K562 (cell line): ENCODE measurements around the gene PET100. TPM values are rescaled to one million over a fixed set of nuclear protein-coding genes. Genes with fewer than 3 reads are reported as not detected.

ENCODE experiments used
- BDP1 ChIP-seq: IDR thresholded peaks from 3 replicates; pipeline ENCODE4 v1.6.1; 2011; ENCODE audit not compliant: insufficient read length, insufficient read depth
- FOXJ2 ChIP-seq: fragments of 200-800 bp; sonication (Bioruptor generic); IDR thresholded peaks from 2 replicates; pipeline ENCODE4 v1.6.1; 2016; ENCODE audit warnings: missing genetic modification characterization, missing compliant biosample characterization
- GABPB2 ChIP-seq: fragments of 250-450 bp; sonication (Bioruptor Pico); conservative IDR thresholded peaks from 2 replicates; pipeline ENCODE4 v1.5.1; 2021; ENCODE audit warnings: mild to moderate bottlenecking
- GATA2 ChIP-seq: sonication (generic); formaldehyde crosslinking; IDR thresholded peaks from 2 replicates; pipeline ENCODE4 v1.4.0; 2020; ENCODE audit warnings: mild to moderate bottlenecking, missing genetic modification reagents
- HDAC3 ChIP-seq: fragments of 450-650 bp; IDR thresholded peaks from 2 replicates; pipeline ENCODE4 v1.6.1; 2018; ENCODE audit warnings: borderline replicate concordance, mild to moderate bottlenecking, moderate library complexity; ENCODE audit not compliant: partially characterized antibody
- HNRNPH1 ChIP-seq: fragments of 200-400 bp; formaldehyde crosslinking; optimal IDR thresholded peaks from 2 replicates; pipeline ENCODE3; 2017; ENCODE audit warnings: low read depth, mild to moderate bottlenecking, low read length, moderate library complexity
- KAT2B ChIP-seq: IDR thresholded peaks from one replicate; pipeline ENCODE4 v1.6.1; 2012; ENCODE audit warnings: low read depth, mild to moderate bottlenecking, control low read depth, inconsistent platforms, low read length, moderate library complexity
- PML ChIP-seq: IDR thresholded peaks from 2 replicates; pipeline ENCODE4 v1.6.1; 2012; ENCODE audit warnings: low read length, inconsistent platforms
- POLR2AphosphoS5 ChIP-seq: IDR thresholded peaks from 2 replicates; pipeline ENCODE4 v1.6.1; 2011; ENCODE audit warnings: mild to moderate bottlenecking, low read depth, low read length, moderate library complexity; ENCODE audit not compliant: control insufficient read depth, insufficient read depth
- PTBP1 ChIP-seq: fragments of 200-400 bp; formaldehyde crosslinking; IDR thresholded peaks from 2 replicates; pipeline ENCODE4 v1.6.1; 2017; ENCODE audit warnings: low read depth, low read length
- SP1 ChIP-seq: sonication (generic); formaldehyde crosslinking; IDR thresholded peaks from 2 replicates; pipeline ENCODE4 v1.8.1; 2022; ENCODE audit warnings: mild to moderate bottlenecking, missing genetic modification reagents
- ZBTB8A ChIP-seq: fragments of 450-650 bp; IDR thresholded peaks from 2 replicates; pipeline ENCODE4 v1.6.1; 2018; ENCODE audit warnings: mild to moderate bottlenecking, moderate library complexity; ENCODE audit not compliant: partially characterized antibody
- ZKSCAN8 ChIP-seq: fragments of 200-800 bp; sonication (Bioruptor generic); IDR thresholded peaks from 2 replicates; pipeline ENCODE4 v1.6.1; 2016; ENCODE audit warnings: missing genetic modification characterization, missing compliant biosample characterization
- polyA plus RNA-seq, 8 experiments: library from polyadenylated mRNA; depleted of rRNA in 4 of 8; stranded (reverse) in 5 of 8; unstranded in 3 of 8; fragments of >200 nt; fragmentation: Nextera tagmentation in 2 of 8; fragmentation: Illumina TruSeq in 1 of 8; extraction: Ambion mirVana in 2 of 8; extraction: Trizol in 1 of 8; gene quantifications; 2 replicates each; pipeline versions ENCODE4 v1.2.1 to v1.2.3, GENCODE V29; 2011 to 2014; ENCODE audit warnings: inconsistent platforms in 1 of 8, missing spikeins in 1 of 8
- total RNA-seq, 7 experiments: library from RNA; depleted of rRNA in 6 of 7; stranded (reverse); fragments of >200 nt in 6 of 7; fragmentation: Illumina TruSeq in 2 of 7; extraction: Trizol in 2 of 7; gene quantifications; 2 replicates each; pipeline versions ENCODE4 v1.2.1 to v1.2.3, GENCODE V29; 2011 to 2021; ENCODE audit warnings: low replicate concordance in 1 of 7
- TF ChIP-seq, protein P1 (sequence below): fragments of 250-450 bp; sonication (Bioruptor Pico); IDR thresholded peaks from 2 replicates; pipeline ENCODE4 v1.4.0; 2020; ENCODE audit warnings: mild to moderate bottlenecking, moderate library complexity
- TF ChIP-seq, protein P2 (sequence below): IDR thresholded peaks from 2 replicates; pipeline ENCODE4 v1.6.1; 2012; ENCODE audit warnings: low read depth, low read length, improper control_type of control experiment, borderline replicate concordance
- TF ChIP-seq, protein P3 (sequence below): fragments of 250-450 bp; sonication (Bioruptor Pico); IDR thresholded peaks from 2 replicates; pipeline ENCODE4 v1.5.0; 2021
- TF ChIP-seq, protein P4 (sequence below), 2 experiments: IDR thresholded peaks; 2 replicates each; pipeline ENCODE4 v1.6.1; 2012; ENCODE audit warnings: improper control_type of control experiment in 2 of 2, low read depth in 2 of 2, low read length in 2 of 2, borderline replicate concordance in 1 of 2
- TF ChIP-seq, protein P5 (sequence below): fragments of 450-650 bp; conservative IDR thresholded peaks from 2 replicates; pipeline ENCODE4 v1.6.1; 2016; ENCODE audit warnings: missing genetic modification characterization, low read depth, mild to moderate bottlenecking, control low read depth, missing compliant biosample characterization

Gene PET100
- total and polyA plus RNA-seq, 9 of the 15 experiments (the other 6 are each of a cell fraction or from before 2014, with no cell fraction given): 62.3 to 351 (median 98.3) TPM

DNA sequence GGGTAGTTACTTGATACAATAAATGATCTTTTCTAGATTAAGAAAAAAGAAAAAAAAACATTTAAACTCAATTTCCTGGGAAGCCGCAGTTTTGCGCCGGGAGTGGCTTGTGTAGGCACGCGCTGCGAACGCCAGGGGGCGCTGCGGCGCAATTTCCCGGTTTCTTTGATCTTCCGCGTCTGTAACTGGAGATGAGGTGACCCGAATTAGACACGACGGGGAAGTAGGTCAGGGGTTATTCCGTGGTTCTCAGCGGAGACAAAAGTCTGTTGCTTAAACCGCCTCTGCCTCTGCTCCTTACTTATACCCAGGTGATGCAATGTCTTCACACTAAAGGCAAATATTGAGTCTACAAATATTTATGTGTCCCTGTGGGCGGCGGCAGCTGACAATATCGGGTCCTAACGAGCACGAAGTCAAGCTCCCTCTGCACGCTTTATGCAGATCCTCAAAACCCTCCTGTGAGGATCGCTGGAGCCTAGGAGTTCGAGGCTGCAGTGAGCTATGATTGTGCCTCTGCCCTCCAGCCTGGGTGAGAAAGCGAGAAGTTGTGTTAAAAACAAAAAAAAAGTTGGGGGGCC, 22.6 kb downstream of the PET100 start (continued):
- TF ChIP-seq, protein P1, sequence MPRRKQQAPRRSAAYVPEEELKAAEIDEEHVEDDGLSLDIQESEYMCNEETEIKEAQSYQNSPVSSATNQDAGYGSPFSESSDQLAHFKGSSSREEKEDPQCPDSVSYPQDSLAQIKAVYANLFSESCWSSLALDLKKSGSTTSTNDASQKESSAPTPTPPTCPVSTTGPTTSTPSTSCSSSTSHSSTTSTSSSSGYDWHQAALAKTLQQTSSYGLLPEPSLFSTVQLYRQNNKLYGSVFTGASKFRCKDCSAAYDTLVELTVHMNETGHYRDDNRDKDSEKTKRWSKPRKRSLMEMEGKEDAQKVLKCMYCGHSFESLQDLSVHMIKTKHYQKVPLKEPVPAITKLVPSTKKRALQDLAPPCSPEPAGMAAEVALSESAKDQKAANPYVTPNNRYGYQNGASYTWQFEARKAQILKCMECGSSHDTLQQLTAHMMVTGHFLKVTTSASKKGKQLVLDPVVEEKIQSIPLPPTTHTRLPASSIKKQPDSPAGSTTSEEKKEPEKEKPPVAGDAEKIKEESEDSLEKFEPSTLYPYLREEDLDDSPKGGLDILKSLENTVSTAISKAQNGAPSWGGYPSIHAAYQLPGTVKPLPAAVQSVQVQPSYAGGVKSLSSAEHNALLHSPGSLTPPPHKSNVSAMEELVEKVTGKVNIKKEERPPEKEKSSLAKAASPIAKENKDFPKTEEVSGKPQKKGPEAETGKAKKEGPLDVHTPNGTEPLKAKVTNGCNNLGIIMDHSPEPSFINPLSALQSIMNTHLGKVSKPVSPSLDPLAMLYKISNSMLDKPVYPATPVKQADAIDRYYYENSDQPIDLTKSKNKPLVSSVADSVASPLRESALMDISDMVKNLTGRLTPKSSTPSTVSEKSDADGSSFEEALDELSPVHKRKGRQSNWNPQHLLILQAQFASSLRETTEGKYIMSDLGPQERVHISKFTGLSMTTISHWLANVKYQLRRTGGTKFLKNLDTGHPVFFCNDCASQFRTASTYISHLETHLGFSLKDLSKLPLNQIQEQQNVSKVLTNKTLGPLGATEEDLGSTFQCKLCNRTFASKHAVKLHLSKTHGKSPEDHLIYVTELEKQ (CRISPR knock-in tag): no peak
- TF ChIP-seq ZKSCAN8 (CRISPR knock-in tag) (no peak), KAT2B (no peak), GABPB2 (no peak), HNRNPH1 (no peak), FOXJ2 (tag) (no peak), PML (no peak), SP1 (CRISPR knock-in tag) (peak; percentile 63; the same call in 1 of the 2 replicates), PTBP1 (no peak), GATA2 (CRISPR knock-in tag) (no peak), ZBTB8A (no peak), BDP1 (no peak), HDAC3 (peak; percentile 89), POLR2AphosphoS5 (no peak)
- TF ChIP-seq, protein P2, sequence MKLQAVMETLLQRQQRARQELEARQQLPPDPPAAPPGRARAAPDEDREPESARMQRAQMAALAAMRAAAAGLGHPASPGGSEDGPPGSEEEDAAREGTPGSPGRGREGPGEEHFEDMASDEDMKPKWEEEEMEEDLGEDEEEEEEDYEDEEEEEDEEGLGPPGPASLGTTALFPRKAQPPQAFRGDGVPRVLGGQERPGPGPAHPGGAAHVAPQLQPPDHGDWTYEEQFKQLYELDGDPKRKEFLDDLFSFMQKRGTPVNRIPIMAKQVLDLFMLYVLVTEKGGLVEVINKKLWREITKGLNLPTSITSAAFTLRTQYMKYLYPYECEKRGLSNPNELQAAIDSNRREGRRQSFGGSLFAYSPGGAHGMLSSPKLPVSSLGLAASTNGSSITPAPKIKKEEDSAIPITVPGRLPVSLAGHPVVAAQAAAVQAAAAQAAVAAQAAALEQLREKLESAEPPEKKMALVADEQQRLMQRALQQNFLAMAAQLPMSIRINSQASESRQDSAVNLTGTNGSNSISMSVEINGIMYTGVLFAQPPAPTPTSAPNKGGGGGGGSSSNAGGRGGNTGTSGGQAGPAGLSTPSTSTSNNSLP: peak; percentile 24; the same call in 1 of the 2 replicates
- TF ChIP-seq, protein P3, sequence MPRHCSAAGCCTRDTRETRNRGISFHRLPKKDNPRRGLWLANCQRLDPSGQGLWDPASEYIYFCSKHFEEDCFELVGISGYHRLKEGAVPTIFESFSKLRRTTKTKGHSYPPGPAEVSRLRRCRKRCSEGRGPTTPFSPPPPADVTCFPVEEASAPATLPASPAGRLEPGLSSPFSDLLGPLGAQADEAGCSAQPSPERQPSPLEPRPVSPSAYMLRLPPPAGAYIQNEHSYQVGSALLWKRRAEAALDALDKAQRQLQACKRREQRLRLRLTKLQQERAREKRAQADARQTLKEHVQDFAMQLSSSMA (CRISPR knock-in tag): no peak
- TF ChIP-seq, protein P4, sequence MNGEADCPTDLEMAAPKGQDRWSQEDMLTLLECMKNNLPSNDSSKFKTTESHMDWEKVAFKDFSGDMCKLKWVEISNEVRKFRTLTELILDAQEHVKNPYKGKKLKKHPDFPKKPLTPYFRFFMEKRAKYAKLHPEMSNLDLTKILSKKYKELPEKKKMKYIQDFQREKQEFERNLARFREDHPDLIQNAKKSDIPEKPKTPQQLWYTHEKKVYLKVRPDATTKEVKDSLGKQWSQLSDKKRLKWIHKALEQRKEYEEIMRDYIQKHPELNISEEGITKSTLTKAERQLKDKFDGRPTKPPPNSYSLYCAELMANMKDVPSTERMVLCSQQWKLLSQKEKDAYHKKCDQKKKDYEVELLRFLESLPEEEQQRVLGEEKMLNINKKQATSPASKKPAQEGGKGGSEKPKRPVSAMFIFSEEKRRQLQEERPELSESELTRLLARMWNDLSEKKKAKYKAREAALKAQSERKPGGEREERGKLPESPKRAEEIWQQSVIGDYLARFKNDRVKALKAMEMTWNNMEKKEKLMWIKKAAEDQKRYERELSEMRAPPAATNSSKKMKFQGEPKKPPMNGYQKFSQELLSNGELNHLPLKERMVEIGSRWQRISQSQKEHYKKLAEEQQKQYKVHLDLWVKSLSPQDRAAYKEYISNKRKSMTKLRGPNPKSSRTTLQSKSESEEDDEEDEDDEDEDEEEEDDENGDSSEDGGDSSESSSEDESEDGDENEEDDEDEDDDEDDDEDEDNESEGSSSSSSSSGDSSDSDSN (IDR thresholded peaks at IDR 0.05; ENCODE audit: borderline replicate concordance in 1 of 2, low read depth in 2 of 2, low read length in 2 of 2): no peak
- TF ChIP-seq, protein P5, sequence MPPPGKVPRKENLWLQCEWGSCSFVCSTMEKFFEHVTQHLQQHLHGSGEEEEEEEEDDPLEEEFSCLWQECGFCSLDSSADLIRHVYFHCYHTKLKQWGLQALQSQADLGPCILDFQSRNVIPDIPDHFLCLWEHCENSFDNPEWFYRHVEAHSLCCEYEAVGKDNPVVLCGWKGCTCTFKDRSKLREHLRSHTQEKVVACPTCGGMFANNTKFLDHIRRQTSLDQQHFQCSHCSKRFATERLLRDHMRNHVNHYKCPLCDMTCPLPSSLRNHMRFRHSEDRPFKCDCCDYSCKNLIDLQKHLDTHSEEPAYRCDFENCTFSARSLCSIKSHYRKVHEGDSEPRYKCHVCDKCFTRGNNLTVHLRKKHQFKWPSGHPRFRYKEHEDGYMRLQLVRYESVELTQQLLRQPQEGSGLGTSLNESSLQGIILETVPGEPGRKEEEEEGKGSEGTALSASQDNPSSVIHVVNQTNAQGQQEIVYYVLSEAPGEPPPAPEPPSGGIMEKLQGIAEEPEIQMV (tag): 0 out of 2 replicates have a peak, but pooled peaks have one; percentile 7
